ENCODE measurements around the gene CDK14. TPM values are rescaled to one million over a fixed set of nuclear protein-coding genes. Genes with fewer than 3 reads are reported as not detected.

The CDK14 gene
- total and polyA plus RNA-seq, 9 donors, result 12.6 to 54.1 (median 43.8) TPM

GRCh38 chr7:90984692-90985091, 388.6 kb downstream of the CDK14 start:
- WGBS, 3 donors, result 90 to 97% (median 94%) methylated on average over 1 of the region's 1 CpG
- no peaks in the 10 kb centered on the region for H3K27me3 ChIP-seq
- intact Hi-C loops (cut with DNase I), result no loop called here
- H3K4me1 ChIP-seq (ENCODE audit: insufficient read depth), result no peaks in the 10 kb centered on the region
- DNase-seq, result no peak
- no peak overlapping the region for H3K4me3 ChIP-seq
- H3K27ac ChIP-seq, result no peak overlapping the region
- TF ChIP-seq POLR2A (IDR thresholded peaks at IDR 0.05) (no peak), EP300 (IDR thresholded peaks at IDR 0.05) (no peak)
- TF ChIP-seq, protein P1, sequence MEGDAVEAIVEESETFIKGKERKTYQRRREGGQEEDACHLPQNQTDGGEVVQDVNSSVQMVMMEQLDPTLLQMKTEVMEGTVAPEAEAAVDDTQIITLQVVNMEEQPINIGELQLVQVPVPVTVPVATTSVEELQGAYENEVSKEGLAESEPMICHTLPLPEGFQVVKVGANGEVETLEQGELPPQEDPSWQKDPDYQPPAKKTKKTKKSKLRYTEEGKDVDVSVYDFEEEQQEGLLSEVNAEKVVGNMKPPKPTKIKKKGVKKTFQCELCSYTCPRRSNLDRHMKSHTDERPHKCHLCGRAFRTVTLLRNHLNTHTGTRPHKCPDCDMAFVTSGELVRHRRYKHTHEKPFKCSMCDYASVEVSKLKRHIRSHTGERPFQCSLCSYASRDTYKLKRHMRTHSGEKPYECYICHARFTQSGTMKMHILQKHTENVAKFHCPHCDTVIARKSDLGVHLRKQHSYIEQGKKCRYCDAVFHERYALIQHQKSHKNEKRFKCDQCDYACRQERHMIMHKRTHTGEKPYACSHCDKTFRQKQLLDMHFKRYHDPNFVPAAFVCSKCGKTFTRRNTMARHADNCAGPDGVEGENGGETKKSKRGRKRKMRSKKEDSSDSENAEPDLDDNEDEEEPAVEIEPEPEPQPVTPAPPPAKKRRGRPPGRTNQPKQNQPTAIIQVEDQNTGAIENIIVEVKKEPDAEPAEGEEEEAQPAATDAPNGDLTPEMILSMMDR (IDR thresholded peaks at IDR 0.05), result no peak
- H3K36me3 ChIP-seq, result no peaks in the 10 kb centered on the region
- H3K9me3 ChIP-seq, result no peaks in the 10 kb centered on the region

- no peaks in the 10 kb centered on the region for H3K27me3 ChIP-seq
- no peaks in the 10 kb centered on the region for H3K36me3 ChIP-seq
- DNase-seq, result no peak
- H3K4me1 ChIP-seq (ENCODE audit: insufficient read depth), result no peaks in the 10 kb centered on the region
- WGBS, 3 donors, result 67 to 83% (median 77%) methylated on average over 1 of the region's 1 CpG
- no peaks in the 10 kb centered on the region for H3K9me3 ChIP-seq
- no peak overlapping the region for H3K4me3 ChIP-seq
- intact Hi-C loops (cut with DNase I), result no loop called here
- H3K27ac ChIP-seq, result no peak overlapping the region
- no peak for TF ChIP-seq EP300 (IDR thresholded peaks at IDR 0.05)
- TF ChIP-seq, protein P1 (IDR thresholded peaks at IDR 0.05), result no peak
- no peak for TF ChIP-seq POLR2A (IDR thresholded peaks at IDR 0.05)
Observed at GRCh38 chr7:90988516-90988915, 392.4 kb downstream of the CDK14 start.

DNA sequence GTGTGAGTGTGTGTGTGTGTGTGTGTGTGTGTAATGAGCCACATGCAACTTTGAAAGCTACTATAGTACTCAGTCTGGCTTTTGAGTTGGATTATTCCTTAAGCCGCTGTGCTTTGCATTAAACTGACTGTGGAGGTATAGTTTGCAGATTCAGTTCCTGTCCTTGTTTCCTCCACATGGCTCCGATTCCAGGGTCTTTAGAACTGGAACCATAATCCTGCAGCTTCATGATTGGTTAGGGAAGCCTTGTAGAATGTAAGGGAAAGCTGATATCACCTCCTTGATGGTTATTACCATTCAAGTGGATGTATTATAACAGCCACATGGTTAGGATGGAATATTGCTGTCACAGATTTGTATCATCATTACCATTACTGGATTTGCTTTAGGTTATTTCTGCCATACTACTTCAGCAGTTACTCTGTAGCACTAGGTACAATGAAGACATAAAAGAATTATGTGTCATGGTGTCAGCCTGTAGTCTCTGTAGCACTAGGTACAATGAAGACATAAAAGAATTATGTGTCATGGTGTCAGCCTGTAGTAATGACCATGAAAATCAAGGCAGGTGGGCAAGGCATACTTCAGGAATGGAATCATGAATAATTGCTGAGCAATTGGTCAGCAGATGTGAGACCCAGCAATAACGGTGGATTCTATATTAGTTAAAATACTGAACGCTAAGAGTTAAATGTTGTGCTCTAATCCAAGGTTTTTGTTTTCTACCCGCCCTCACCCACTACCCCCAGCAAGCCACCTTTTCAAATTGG, 393.1 kb downstream of the CDK14 start:
- no peaks in the 10 kb centered on the region for H3K4me1 ChIP-seq (ENCODE audit: insufficient read depth)
- no peak for TF ChIP-seq EP300 (IDR thresholded peaks at IDR 0.05)
- TF ChIP-seq POLR2A (IDR thresholded peaks at IDR 0.05), result no peak
- TF ChIP-seq, protein P1 (IDR thresholded peaks at IDR 0.05), result no peak
- 92 to 96% (median 96%) methylated on average over 5 of the region's 5 CpGs for whole genome bisulfite sequencing, 3 donors
- H3K27me3 ChIP-seq, result no peaks in the 10 kb centered on the region
- no peaks in the 10 kb centered on the region for H3K9me3 ChIP-seq
- intact Hi-C loops (cut with DNase I), result no loop called here
- no peak overlapping the region for H3K4me3 ChIP-seq
- DNase-seq, result no peak
- H3K36me3 ChIP-seq, result no peaks in the 10 kb centered on the region
- no peak overlapping the region for H3K27ac ChIP-seq

DNA sequence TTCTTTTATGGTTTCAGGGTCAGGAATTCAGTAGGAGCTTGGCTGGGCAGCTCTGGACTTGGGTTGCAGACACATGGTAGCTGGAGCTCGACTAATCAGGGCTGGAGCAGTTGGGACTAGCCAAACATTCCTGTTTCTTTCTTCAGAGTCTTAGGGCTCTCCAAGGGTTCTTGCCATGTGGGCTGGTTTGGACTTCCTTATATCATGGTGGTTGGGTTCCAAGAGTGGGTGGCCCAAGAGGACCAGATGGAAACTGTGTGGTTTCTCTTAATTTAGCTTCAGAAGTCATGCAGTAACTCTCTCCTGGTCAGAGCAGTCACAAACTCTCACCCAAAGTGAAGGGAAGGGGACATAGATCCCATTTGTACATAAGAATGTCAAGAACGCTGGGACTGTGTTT, 398.0 kb downstream of the CDK14 start:
- no peaks in the 10 kb centered on the region for H3K4me1 ChIP-seq (ENCODE audit: insufficient read depth)
- no peaks in the 10 kb centered on the region for H3K27me3 ChIP-seq
- TF ChIP-seq EP300 (IDR thresholded peaks at IDR 0.05) (no peak), POLR2A (IDR thresholded peaks at IDR 0.05) (no peak)
- TF ChIP-seq, protein P1 (IDR thresholded peaks at IDR 0.05), result no peak
- no peak overlapping the region for H3K27ac ChIP-seq
- WGBS, 3 donors, result 85 to 87% (median 86%) methylated on average over 2 of the region's 2 CpGs
- intact Hi-C loops (cut with DNase I), result no loop called here
- DNase-seq, result no peak
- no peaks in the 10 kb centered on the region for H3K36me3 ChIP-seq
- H3K9me3 ChIP-seq, result no peaks in the 10 kb centered on the region
- H3K4me3 ChIP-seq, result no peak overlapping the region

Data from ovary (tissue), 9 donors.